ENCODE measurements around the gene DENND1A. TPM values are rescaled to one million over a fixed set of nuclear protein-coding genes. Genes with fewer than 3 reads are reported as not detected.

The DENND1A gene
- total RNA-seq, 1 experiment from 2014 or later, result 19.7 TPM

DNA sequence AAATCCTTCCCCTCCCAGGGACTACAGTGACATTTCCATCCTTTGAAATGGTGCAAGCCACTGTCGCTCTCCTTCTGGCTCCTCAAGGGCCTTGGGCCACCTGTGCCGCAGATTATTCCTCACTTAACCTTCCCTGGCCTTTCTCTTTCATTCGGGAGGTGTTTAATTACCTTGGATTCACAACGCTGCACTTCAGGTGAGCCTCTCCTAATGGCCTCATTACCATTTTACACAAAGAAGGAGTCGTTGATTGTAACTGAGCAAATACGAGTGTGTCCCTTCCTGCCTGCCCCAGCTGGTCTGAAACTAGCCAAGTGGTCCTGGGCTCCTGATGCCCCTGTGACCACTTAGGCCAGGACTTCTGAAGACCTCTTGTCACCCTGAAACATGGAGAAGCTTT, 368.9 kb downstream of the DENND1A start:
- H3K9me3 ChIP-seq (ENCODE audit: control insufficient read depth, insufficient read depth, low read depth, low read length), result no peaks in the 10 kb centered on the region
- no peak for TF ChIP-seq POLR2AphosphoS5 (IDR thresholded peaks at IDR 0.05; ENCODE audit: low read depth, low read length)
- no peak for TF ChIP-seq SIN3A (IDR thresholded peaks at IDR 0.05; ENCODE audit: borderline replicate concordance, insufficient read depth, low read depth, low read length)
- TF ChIP-seq, protein P1, sequence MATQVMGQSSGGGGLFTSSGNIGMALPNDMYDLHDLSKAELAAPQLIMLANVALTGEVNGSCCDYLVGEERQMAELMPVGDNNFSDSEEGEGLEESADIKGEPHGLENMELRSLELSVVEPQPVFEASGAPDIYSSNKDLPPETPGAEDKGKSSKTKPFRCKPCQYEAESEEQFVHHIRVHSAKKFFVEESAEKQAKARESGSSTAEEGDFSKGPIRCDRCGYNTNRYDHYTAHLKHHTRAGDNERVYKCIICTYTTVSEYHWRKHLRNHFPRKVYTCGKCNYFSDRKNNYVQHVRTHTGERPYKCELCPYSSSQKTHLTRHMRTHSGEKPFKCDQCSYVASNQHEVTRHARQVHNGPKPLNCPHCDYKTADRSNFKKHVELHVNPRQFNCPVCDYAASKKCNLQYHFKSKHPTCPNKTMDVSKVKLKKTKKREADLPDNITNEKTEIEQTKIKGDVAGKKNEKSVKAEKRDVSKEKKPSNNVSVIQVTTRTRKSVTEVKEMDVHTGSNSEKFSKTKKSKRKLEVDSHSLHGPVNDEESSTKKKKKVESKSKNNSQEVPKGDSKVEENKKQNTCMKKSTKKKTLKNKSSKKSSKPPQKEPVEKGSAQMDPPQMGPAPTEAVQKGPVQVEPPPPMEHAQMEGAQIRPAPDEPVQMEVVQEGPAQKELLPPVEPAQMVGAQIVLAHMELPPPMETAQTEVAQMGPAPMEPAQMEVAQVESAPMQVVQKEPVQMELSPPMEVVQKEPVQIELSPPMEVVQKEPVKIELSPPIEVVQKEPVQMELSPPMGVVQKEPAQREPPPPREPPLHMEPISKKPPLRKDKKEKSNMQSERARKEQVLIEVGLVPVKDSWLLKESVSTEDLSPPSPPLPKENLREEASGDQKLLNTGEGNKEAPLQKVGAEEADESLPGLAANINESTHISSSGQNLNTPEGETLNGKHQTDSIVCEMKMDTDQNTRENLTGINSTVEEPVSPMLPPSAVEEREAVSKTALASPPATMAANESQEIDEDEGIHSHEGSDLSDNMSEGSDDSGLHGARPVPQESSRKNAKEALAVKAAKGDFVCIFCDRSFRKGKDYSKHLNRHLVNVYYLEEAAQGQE (IDR thresholded peaks at IDR 0.05; ENCODE audit: insufficient read depth in 1 of 2, low read depth in 2 of 2, low read length in 1 of 2), result no peak
- ATAC-seq (no peak), DNase-seq (ENCODE audit: low read depth, low spot score) (no peak)
- no peak overlapping the region for H3K27ac ChIP-seq (ENCODE audit: low read length)
- intact Hi-C loops (cut with micrococcal nuclease; ENCODE audit: unreplicated experiment) (no loop called here), in situ Hi-C loops (cut with HindIII; ENCODE audit: low pct_unique_long_range_greater_than_20kb, low sequenced_read_pairs) (no loop called here)
- no TSS peak for BruUV-seq (replicated peaks)
- no peaks in the 10 kb centered on the region for H3K27me3 ChIP-seq (ENCODE audit: control insufficient read depth, insufficient read depth, low read length)
- no peak overlapping the region for H3K4me3 ChIP-seq (ENCODE audit: low read depth in 2 of 2, low read length in 2 of 2)
- H3K36me3 ChIP-seq (ENCODE audit: control insufficient read depth, insufficient read depth, low read length), result no peaks in the 10 kb centered on the region
- ChIA-PET CTCF (no interaction called here), POLR2A (no interaction called here)
- H3K4me1 ChIP-seq (ENCODE audit: control insufficient read depth, insufficient read depth, low read length), result no peaks in the 10 kb centered on the region

DNA sequence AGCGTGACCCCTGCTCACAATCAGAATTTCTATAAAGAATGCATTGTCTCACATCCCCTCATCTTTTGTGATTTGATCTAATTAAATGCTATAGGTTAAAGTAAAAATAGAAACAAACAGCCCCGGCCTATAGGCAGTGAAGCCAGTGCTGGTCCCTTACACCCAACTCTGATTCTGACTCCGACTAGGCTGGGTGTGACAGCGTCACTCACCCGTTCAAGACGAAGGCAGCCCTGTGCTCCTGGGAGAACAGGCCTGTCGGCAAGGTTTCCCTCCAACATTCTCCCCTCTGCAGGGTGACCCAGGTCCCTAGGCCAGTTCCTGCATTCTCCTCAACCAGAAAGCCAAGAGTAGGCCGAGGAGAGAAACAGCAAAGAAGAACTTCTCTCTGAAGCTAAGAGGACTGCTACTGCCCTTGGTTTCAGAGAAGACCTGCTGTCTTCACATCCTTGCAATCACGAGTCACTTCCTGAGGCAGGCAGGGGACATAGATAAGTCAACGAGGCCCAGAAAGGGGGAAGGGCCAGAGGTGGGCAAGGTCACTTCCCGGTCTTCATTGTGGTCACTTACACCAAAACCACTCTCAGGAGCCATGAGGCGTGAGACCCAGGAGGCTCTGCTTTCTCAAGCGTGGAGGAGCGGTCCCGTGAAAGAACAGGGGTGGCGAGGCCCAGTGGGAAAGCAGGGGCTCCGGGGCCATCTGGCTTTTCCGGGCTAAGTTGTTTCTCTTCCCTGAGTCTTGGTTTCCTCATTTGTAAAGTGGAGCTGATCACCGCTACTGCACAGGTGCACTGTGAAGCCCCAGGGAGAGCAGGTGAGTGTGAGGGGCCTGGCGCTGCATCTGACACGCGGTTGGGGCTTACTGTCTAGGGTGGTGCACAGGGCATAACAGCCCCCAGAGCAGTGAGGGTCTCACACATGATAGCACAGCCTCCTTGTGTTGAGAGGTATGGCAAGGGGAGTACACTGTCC, 373.2 kb downstream of the DENND1A start:
- CTCF ChIA-PET, result no interaction called here

DNA sequence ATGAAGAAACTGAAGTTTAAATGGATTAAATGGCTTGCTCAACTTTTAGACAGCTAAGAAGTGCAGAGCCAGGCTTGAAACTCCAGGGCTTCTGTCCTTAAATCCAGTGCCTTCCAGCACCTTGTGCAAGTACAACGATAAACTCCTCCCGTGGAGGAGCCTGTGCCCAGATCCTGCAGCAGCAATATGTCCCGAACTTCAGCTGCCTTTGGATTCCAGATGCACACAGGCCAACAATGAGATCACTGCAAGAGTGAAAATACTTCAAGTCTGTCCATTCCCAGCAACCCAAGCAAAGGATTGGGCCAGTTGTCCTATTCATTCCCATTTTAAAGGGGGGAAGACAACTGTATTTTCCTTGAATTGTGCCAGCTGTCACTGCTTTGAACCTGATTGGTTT, 374.3 kb downstream of the DENND1A start:
- in situ Hi-C loops (cut with HindIII; ENCODE audit: low pct_unique_long_range_greater_than_20kb, low sequenced_read_pairs), result no loop called here
- Histone ChIP-seq H3K27ac (ENCODE audit: low read length) (no peak overlapping the region), H3K4me3 (ENCODE audit: low read depth in 2 of 2, low read length in 2 of 2) (no peak overlapping the region), H3K9me3 (ENCODE audit: control insufficient read depth, insufficient read depth, low read depth, low read length) (no peaks in the 10 kb centered on the region), H3K4me1 (ENCODE audit: control insufficient read depth, insufficient read depth, low read length) (no peaks in the 10 kb centered on the region), H3K36me3 (ENCODE audit: control insufficient read depth, insufficient read depth, low read length) (no peaks in the 10 kb centered on the region), H3K27me3 (ENCODE audit: control insufficient read depth, insufficient read depth, low read length) (no peaks in the 10 kb centered on the region)
- TF ChIP-seq TCF7L2 (IDR thresholded peaks at IDR 0.05; ENCODE audit: low read depth, low read length) (no peak), POLR2AphosphoS5 (IDR thresholded peaks at IDR 0.05; ENCODE audit: low read depth, low read length) (no peak), SIN3A (IDR thresholded peaks at IDR 0.05; ENCODE audit: borderline replicate concordance, insufficient read depth, low read depth, low read length) (no peak)
- TF ChIP-seq, protein P2, sequence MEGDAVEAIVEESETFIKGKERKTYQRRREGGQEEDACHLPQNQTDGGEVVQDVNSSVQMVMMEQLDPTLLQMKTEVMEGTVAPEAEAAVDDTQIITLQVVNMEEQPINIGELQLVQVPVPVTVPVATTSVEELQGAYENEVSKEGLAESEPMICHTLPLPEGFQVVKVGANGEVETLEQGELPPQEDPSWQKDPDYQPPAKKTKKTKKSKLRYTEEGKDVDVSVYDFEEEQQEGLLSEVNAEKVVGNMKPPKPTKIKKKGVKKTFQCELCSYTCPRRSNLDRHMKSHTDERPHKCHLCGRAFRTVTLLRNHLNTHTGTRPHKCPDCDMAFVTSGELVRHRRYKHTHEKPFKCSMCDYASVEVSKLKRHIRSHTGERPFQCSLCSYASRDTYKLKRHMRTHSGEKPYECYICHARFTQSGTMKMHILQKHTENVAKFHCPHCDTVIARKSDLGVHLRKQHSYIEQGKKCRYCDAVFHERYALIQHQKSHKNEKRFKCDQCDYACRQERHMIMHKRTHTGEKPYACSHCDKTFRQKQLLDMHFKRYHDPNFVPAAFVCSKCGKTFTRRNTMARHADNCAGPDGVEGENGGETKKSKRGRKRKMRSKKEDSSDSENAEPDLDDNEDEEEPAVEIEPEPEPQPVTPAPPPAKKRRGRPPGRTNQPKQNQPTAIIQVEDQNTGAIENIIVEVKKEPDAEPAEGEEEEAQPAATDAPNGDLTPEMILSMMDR (IDR thresholded peaks at IDR 0.05), result no peak
- TF ChIP-seq, protein P1 (IDR thresholded peaks at IDR 0.05; ENCODE audit: insufficient read depth in 1 of 2, low read depth in 2 of 2, low read length in 1 of 2), result no peak
- intact Hi-C loops (cut with micrococcal nuclease; ENCODE audit: unreplicated experiment), result no loop called here
- POLR2A ChIA-PET, result no interaction called here
- no TSS peak for BruUV-seq (replicated peaks)
- ATAC-seq (no peak), DNase-seq (ENCODE audit: low read depth, low spot score) (no peak)
- CTCF ChIA-PET, result no interaction called here

More for the DNA sequence above, 373.2 kb downstream of the DENND1A start:
- Histone ChIP-seq H3K4me3 (ENCODE audit: low read depth in 2 of 2, low read length in 2 of 2) (no peak overlapping the region), H3K27ac (ENCODE audit: low read length) (no peak overlapping the region), H3K9me3 (ENCODE audit: control insufficient read depth, insufficient read depth, low read depth, low read length) (no peaks in the 10 kb centered on the region), H3K36me3 (ENCODE audit: control insufficient read depth, insufficient read depth, low read length) (no peaks in the 10 kb centered on the region), H3K4me1 (ENCODE audit: control insufficient read depth, insufficient read depth, low read length) (no peaks in the 10 kb centered on the region), H3K27me3 (ENCODE audit: control insufficient read depth, insufficient read depth, low read length) (no peaks in the 10 kb centered on the region)
- intact Hi-C loops (cut with micrococcal nuclease; ENCODE audit: unreplicated experiment), result no loop called here
- DNase-seq (ENCODE audit: low read depth, low spot score) (no peak), ATAC-seq (no peak)
- no TSS peak for BruUV-seq (replicated peaks)
- no peak for TF ChIP-seq SIN3A (IDR thresholded peaks at IDR 0.05; ENCODE audit: borderline replicate concordance, insufficient read depth, low read depth, low read length)
- POLR2A ChIA-PET, result no interaction called here
- in situ Hi-C loops (cut with HindIII; ENCODE audit: low pct_unique_long_range_greater_than_20kb, low sequenced_read_pairs), result no loop called here
